ENCODE measurements around the gene CCDC40. TPM values are rescaled to one million over a fixed set of nuclear protein-coding genes. Genes with fewer than 3 reads are reported as not detected.

CCDC40 gene
- total and polyA plus RNA-seq, 2 of the 13 experiments (the other 11 are each of a cell fraction or from before 2014, with no cell fraction given), result 4.1 to 5.5 TPM

GRCh38 chr17:80005360-80006338 is 30.8 kb upstream of the CCDC40 start (continued):
- TF ChIP-seq ZNF318 (CRISPR knock-in tag; IDR thresholded peaks at IDR 0.05) (no peak), ZC3H13 (CRISPR knock-in tag; IDR thresholded peaks at IDR 0.05) (no peak), SMAD9 (CRISPR knock-in tag; IDR thresholded peaks at IDR 0.05) (no peak), ZNF10 (CRISPR knock-in tag; IDR thresholded peaks at IDR 0.05; ENCODE audit: borderline replicate concordance, low read depth) (0 out of 2 replicates have a peak, but pooled peaks have one; percentile 56), THRA (CRISPR knock-in tag; IDR thresholded peaks at IDR 0.05; ENCODE audit: borderline replicate concordance) (peak; percentile 63; the same call in 1 of the 2 replicates), HDAC1 (CRISPR knock-in tag; IDR thresholded peaks at IDR 0.05) (no peak), MYNN (CRISPR knock-in tag; IDR thresholded peaks at IDR 0.05; ENCODE audit: low read depth) (no peak), MED1 (CRISPR knock-in tag; IDR thresholded peaks at IDR 0.05) (peak; percentile 56), NAIF1 (CRISPR knock-in tag; IDR thresholded peaks at IDR 0.05; ENCODE audit: borderline replicate concordance) (no peak), ZNF570 (CRISPR knock-in tag; IDR thresholded peaks at IDR 0.05; ENCODE audit: borderline replicate concordance) (no peak), AHR (CRISPR knock-in tag; IDR thresholded peaks at IDR 0.05) (no peak), SMC3 (IDR thresholded peaks at IDR 0.05; ENCODE audit: low read length) (peak; percentile 64), NFE2L1 (CRISPR knock-in tag; IDR thresholded peaks at IDR 0.05; ENCODE audit: borderline replicate concordance) (no peak), RXRA (CRISPR knock-in tag; IDR thresholded peaks at IDR 0.05) (no peak), FOXC1 (CRISPR knock-in tag; IDR thresholded peaks at IDR 0.05; ENCODE audit: borderline replicate concordance) (no peak), ZNF124 (CRISPR knock-in tag; IDR thresholded peaks at IDR 0.05) (no peak), ELK4 (CRISPR knock-in tag; IDR thresholded peaks at IDR 0.05; ENCODE audit: borderline replicate concordance) (no peak)
